GM19023 (cell line): ENCODE results near the gene AEBP1.

Experiments used
- ATAC-seq: cut with Tn5 transposase; IDR thresholded peaks from one replicate; pipeline ENCODE4 v1.9.1; 2021; ENCODE audit warnings: mild to moderate bottlenecking, moderate library complexity; ENCODE audit not compliant: unreplicated experiment

Gene AEBP1

GRCh38 chr7:44102846-44103565 lies 1.1 kb upstream of the AEBP1 start:
- no peak for ATAC-seq

DNA sequence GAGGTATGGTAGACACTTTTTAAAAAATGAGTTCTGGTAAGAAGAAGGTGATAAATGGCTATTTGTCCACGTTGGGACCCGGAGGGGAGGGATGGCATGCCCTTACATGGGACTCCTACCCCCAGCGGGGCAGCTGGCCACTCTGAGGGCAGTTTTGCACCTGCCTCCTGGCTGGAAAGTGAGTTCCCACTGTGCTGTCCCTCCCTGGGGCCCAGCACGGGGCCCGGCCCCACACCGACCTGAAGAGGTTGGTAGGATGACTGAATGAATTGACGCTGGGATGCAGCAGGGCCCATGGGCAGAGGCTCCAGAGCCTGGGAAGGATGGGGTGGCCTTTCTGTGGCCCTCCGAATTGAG lies 601 bp upstream of the AEBP1 start:
- ATAC-seq: no peak

DNA sequence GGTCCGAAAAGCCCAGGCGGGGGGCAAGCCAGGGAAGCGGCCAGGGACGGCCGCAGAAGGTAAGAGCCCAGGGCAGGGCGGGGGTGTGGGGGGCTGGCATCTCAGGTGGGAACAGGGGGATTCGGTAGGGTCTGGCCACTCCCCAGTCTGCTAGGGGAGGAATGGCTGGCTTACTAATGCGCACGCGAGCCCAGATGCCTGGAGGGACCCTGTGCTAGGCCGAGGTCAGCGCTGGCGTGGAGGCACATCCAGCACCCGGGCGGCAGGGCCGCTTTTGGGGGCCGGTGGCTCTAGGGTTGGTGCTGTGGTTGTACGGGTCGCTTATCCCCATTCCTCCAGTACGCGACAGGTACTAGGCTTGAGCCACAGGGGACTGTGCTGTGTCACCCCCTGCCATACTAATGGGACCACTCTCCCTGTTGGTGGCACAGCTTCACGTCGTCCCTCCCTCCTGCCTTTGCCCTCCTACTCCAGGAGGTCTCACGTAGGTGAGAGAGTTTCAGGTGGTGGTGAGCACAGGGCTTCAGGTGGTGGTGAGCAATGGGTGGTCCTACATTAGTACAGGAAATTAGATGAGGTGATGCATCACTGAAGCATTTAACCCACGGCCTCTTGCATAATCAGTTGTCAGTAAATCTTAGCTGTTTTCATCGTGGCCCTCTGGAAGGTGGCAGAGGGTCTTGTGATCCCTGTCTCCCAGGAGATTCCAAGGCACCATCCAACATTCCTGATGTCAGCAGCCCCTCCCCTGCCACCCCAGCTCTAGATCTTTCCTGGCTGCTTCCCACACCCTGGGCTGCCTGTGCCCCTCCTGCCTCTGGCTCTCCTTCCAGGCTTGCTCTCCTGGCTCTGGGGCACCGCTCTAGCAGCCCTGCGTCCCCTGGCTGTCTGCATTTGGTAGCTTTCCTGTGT lies 971 bp downstream of the AEBP1 start:
- no peak for ATAC-seq

DNA sequence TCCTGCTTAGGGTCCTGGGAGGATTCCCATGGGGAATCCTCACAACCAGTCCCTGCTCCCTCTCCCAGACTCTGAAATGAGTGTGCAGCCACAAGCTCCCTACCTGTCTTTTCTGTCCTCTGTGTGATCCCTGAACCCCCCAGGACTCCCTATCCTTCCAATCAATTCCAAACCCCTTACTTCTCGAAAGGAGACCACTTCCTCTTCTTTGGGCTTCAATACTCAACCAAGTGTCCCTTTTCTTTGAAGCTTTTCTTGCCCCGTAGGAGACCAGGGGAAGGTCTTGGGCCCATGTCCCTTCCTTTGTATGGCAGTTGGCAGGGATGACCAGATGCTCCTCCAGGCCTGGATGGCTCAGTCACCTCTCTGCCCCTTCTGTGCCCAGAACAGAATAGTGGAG lies 1.7 kb downstream of the AEBP1 start:
- no peak for ATAC-seq

- no peak for ATAC-seq
Observed at GRCh38 chr7:44106311-44107065, 2.3 kb downstream of the AEBP1 start.

DNA sequence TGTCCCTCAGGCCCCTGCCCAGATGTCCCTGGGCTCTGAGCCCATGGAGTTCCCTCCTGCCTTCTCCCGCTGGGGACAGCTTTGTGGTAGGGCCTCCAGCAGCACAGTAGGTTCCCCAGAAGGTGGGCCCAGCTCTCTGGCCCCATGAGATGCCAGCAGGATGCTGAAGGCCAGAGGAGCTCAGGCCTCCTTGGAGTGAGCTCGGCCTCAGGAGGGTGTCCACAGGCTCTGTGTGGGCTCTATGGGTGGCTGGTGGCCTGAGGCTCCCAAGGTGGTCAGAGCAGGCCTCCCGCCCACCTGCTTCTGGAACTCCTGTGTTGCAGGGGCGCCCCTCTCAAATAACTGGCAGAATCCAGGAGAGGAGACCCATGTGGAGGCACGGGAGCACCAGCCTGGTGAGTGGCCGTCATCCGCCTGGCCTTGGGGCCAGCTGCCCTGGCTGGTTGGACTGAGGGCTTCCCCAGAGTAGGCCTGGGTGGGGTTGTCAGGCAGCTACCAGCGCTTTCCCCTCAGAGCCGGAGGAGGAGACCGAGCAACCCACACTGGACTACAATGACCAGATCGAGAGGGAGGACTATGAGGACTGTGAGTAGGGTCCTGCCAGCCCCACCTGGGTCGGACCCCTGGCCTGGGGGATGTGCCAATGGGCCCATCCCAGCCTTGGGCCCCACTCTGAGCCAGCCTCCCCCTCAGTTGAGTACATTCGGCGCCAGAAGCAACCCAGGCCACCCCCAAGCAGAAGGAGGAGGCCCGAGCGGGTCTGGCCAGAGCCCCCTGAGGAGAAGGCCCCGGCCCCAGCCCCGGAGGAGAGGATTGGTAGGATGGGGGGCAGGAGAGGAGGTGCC lies 3.2 kb downstream of the AEBP1 start:
- ATAC-seq: no peak

DNA sequence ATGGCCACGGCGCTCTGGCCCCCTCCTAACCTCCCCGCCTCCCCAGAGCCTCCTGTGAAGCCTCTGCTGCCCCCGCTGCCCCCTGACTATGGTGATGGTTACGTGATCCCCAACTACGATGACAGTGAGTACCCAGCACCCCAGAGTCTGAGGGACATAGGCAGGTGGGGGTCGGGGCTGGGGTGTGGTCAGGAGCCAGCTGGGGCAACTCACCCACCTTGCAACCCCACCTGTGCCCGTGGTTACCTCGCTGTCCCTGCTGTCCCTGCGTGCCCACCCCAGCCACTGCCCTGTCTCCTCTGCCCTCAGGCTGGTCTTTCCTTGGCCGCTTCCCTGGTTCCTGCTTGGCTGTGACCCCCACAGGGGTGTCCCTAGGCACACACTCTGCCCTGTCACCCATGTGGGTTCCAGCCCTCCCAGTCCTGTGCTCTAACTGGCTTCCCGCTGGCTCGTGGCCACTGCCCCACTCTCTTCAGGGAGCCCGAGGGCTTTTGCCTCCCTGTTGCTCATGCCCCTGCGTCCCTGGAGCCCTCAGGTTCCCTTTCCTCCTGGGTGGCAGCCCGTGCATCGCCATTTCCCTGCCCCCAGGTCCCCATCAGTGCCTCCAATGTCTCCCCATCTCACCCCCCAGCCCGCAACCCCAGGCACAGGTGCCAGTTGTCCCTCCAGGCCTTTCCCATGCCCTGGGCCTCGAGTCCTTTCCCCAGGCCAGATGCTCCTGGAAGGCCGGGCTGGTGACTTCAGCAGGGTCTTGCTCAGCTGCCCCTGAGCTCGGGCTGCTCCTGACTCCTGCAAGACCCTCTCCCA lies 4.0 kb downstream of the AEBP1 start:
- ATAC-seq: no peak

- ATAC-seq: no peak
Observed at GRCh38 chr7:44108768-44109750, 4.9 kb downstream of the AEBP1 start.

DNA sequence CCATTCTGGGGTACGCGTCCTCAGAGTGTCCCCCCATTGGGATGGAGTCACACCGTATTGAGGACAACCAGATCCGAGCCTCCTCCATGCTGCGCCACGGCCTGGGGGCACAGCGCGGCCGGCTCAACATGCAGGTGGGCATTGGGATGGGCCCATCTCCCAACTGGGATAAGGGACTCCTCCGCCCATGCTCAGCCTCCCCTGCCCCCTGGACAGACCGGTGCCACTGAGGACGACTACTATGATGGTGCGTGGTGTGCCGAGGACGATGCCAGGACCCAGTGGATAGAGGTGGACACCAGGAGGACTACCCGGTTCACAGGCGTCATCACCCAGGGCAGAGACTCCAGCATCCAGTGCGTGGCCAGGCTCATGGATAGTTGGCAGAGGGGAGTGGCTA lies 5.8 kb downstream of the AEBP1 start:
- ATAC-seq: no peak

DNA sequence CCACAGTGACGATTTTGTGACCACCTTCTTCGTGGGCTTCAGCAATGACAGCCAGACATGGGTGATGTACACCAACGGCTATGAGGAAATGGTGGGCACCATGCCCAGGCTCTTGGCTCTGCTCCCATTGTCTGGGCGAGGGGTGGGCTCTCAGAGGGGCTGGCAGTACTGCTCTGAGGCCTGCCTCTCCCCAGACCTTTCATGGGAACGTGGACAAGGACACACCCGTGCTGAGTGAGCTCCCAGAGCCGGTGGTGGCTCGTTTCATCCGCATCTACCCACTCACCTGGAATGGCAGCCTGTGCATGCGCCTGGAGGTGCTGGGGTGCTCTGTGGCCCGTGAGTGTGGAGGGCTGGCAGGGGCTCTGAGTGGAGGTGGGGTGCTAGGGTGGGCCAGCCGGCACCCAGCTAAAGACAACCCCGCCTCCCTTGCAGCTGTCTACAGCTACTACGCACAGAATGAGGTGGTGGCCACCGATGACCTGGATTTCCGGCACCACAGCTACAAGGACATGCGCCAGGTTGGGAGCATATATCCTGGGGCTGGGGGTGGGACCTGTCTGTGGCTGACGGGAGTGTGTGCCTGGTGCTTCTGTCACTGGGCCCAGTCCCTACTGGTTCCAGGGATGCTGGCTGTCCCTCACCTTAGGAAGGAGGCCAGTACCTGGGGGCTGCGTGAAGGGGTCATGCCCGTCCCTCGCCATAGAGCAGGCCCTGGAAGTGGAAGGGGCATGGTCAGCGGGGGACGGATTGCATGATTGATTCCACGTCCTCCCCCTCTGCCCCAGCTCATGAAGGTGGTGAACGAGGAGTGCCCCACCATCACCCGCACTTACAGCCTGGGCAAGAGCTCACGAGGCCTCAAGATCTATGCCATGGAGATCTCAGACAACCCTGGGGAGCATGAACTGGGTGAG lies 6.8 kb downstream of the AEBP1 start:
- ATAC-seq: no peak

DNA sequence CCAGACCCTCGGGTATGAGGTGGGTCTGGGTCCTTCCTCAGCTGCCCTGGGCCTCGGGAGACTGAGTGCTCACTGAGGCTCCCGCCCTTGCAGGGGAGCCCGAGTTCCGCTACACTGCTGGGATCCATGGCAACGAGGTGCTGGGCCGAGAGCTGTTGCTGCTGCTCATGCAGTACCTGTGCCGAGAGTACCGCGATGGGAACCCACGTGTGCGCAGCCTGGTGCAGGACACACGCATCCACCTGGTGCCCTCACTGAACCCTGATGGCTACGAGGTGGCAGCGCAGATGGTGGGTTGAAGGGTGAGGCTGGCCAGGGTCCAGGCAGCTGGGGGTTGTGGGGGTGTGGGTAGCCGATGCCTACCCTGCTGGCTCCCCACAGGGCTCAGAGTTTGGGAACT lies 7.6 kb downstream of the AEBP1 start:
- ATAC-seq: no peak

- no peak for ATAC-seq
Observed at GRCh38 chr7:44112231-44112996, 8.3 kb downstream of the AEBP1 start.

DNA sequence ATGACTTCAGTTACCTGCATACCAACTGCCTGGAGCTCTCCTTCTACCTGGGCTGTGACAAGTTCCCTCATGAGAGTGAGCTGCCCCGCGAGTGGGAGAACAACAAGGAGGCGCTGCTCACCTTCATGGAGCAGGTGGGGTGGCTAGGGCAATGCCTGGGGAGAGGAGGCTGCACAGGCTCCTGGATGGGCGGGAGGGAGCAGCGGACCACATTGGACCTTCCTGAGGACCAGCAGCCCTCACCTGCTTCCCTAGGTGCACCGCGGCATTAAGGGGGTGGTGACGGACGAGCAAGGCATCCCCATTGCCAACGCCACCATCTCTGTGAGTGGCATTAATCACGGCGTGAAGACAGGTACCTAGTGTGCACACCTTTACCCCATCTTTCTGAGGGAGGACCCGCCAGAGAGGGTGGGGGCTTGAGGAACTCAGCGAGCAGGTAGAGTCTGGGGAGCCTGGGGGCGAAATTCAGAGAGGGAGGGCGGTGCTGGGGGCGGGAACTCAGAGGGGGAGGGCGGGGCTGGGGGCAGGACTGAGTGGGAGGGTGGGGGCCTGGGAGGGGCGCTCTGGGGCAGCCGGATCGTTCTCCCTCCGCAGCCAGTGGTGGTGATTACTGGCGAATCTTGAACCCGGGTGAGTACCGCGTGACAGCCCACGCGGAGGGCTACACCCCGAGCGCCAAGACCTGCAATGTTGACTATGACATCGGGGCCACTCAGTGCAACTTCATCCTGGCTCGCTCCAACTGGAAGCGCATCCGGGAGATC lies 9.0 kb downstream of the AEBP1 start:
- no peak for ATAC-seq

DNA sequence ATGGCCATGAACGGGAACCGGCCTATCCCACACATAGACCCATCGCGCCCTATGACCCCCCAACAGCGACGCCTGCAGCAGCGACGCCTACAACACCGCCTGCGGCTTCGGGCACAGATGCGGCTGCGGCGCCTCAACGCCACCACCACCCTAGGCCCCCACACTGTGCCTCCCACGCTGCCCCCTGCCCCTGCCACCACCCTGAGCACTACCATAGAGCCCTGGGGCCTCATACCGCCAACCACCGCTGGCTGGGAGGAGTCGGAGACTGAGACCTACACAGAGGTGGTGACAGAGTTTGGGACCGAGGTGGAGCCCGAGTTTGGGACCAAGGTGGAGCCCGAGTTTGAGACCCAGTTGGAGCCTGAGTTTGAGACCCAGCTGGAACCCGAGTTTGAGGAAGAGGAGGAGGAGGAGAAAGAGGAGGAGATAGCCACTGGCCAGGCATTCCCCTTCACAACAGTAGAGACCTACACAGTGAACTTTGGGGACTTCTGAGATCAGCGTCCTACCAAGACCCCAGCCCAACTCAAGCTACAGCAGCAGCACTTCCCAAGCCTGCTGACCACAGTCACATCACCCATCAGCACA lies 9.7 kb downstream of the AEBP1 start:
- ATAC-seq: no peak

DNA sequence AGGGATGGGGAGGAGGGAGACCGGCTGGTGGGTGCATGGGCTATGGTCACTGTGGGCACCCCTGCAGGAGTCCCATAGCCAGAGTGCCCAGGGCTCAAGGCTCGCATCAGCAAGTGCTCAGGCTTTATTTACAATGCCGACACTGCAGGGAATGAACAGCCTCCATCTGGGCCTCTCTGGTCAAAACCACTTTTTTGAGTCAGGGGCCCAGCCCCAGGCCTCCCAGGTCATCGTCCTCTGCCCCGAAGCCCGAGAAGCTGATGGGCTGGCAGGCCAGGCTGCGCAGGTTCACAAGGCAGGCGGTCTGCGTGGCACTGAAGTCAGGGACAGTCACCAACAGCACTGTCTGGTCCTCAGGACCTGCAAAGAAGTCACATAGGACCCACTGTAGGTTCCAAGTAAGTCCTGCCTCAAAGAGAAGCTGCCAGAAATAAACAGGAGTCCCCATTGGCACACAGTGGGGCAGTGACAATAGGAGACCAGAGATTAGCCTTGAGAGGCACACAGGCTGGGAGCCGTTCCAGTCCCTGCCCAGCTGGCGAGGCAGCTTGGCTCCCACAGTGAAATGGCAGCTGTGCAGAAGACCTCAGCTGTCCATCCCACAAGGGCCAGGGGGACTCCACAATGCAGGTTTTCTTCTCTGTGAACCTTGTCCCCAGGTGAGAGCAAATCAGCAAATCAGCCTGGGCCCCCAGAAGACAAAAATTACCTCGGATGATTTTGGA lies 10.6 kb downstream of the AEBP1 start:
- ATAC-seq: no peak
